Body of pancreas (tissue), 4 donors: ENCODE data around the gene GJA4. TPM values are rescaled to one million over a fixed set of nuclear protein-coding genes. Genes with fewer than 3 reads are reported as not detected.

Source experiments
- ATAC-seq: fragments of 150-250 bp; one replicate; pipeline ENCODE4 v1.9.1; 2016
- DNase-seq, 4 donors: peaks; one replicate each; pipeline ENCODE4 v3.0.0-alpha.2; 2019
- H3K27ac ChIP-seq, 4 donors: fragments of 200-600 bp; sonication (generic); 1 replicate in 3 of 4; 2 replicates in 1 of 4; pipeline versions ENCODE4 v1.5.1 to v1.6.1; 2016 to 2019; ENCODE audit warnings: mild to moderate bottlenecking in 1 of 4, mixed read lengths in 1 of 4, moderate library complexity in 1 of 4
- H3K27me3 ChIP-seq, 2 donors: fragments of 200-600 bp; sonication (generic); one replicate each; pipeline ENCODE4 v1.6.0; 2016; ENCODE audit warnings: mild to moderate bottlenecking in 1 of 2
- H3K36me3 ChIP-seq, 2 donors: fragments of 200-600 bp; sonication (generic); replicated peaks in 1 of 2; 2 replicates each; pipeline ENCODE4 v1.5.1; 2016; ENCODE audit warnings: low read depth in 2 of 2; ENCODE audit not compliant: insufficient read depth in 1 of 2
- H3K4me1 ChIP-seq: fragments of 200-600 bp; sonication (generic); one replicate; pipeline ENCODE4 v1.6.0; 2016
- H3K4me3 ChIP-seq, 2 donors: fragments of 200-600 bp; sonication (generic); 1 replicate in 1 of 2; 2 replicates in 1 of 2; pipeline ENCODE4 v1.5.1; 2016 to 2019
- H3K9me3 ChIP-seq, 3 donors: fragments of 200-600 bp; sonication (generic); 1 replicate in 2 of 3; 2 replicates in 1 of 3; pipeline ENCODE4 v1.5.1; 2016
- CTCF ChIP-seq, 7 experiments: fragments of 450-650 bp in 4 of 7; fragments of 200-600 bp in 3 of 7; sonication (generic) in 3 of 7; IDR thresholded peaks; one replicate each; pipeline ENCODE4 v1.5.1; 2016 to 2019; ENCODE audit warnings: antibody characterized with exemption in 7 of 7
- POLR2A ChIP-seq, 3 donors: fragments of 450-650 bp; IDR thresholded peaks; one replicate each; pipeline ENCODE4 v1.6.1; 2016; ENCODE audit warnings: antibody characterized with exemption in 3 of 3, mild to moderate bottlenecking in 2 of 3
- WGBS, 2 donors: methylation state at CpG; one replicate each; pipeline ENCODE4 v1.1.5; 2017; 5-methylcytosine and 5-hydroxymethylcytosine counted together
- intact Hi-C: fragments of 100-400 bp; cut with DNase I; formaldehyde crosslinking; loops from one replicate; pipeline ENCODE4 v1.15.1; 2023
- total RNA-seq, 2 donors: library from RNA; depleted of rRNA; stranded (reverse); fragments of >200 nt; gene quantifications; one replicate each; pipeline ENCODE4 v1.1.0, GENCODE V29; 2016

The GJA4 gene
- total RNA-seq, 2 donors from 2014 or later = 4.7 to 20.8 TPM

GRCh38 chr1:34794790-34795180, 2.0 kb downstream of the GJA4 start:
- DNase-seq (no peak), ATAC-seq (no peak)
- H3K36me3 ChIP-seq = no peaks in the 10 kb centered on the region
- H3K9me3 ChIP-seq = no peaks in the 10 kb centered on the region
- TF ChIP-seq POLR2A (IDR thresholded peaks at IDR 0.05) (no peak), CTCF (IDR thresholded peaks at IDR 0.05) (no peak)
- intact Hi-C loops = no loop called here
- H3K4me3 ChIP-seq = no peak overlapping the region
- 90 to 95% methylated on average over 11 to 12 of the region's 12 CpGs for WGBS, 2 donors
- no peaks in the 10 kb centered on the region for H3K27me3 ChIP-seq
- H3K27ac ChIP-seq = no peak overlapping the region
- peaks cover 17% of the 10 kb centered on the region for H3K4me1 ChIP-seq

GRCh38 chr1:34795916-34796315, 3.1 kb downstream of the GJA4 start:
- Histone ChIP-seq H3K9me3 (no peaks in the 10 kb centered on the region), H3K27ac (no peak overlapping the region), H3K4me1 (peaks cover 17% of the 10 kb centered on the region), H3K4me3 (no peak overlapping the region), H3K36me3 (no peaks in the 10 kb centered on the region), H3K27me3 (no peaks in the 10 kb centered on the region)
- WGBS, 2 donors = 69% methylated on average over 6 of the region's 6 CpGs
- no peak for TF ChIP-seq CTCF (IDR thresholded peaks at IDR 0.05)
- no peak for TF ChIP-seq POLR2A (IDR thresholded peaks at IDR 0.05)
- intact Hi-C loops = no loop called here
- ATAC-seq (no peak), DNase-seq (no peak)

GRCh38 chr1:34796990-34797389, 4.2 kb downstream of the GJA4 start:
- no peak for TF ChIP-seq POLR2A (IDR thresholded peaks at IDR 0.05)
- no peak for TF ChIP-seq CTCF (IDR thresholded peaks at IDR 0.05)
- Histone ChIP-seq H3K4me3 (no peak overlapping the region), H3K27ac (no peak overlapping the region), H3K27me3 (no peaks in the 10 kb centered on the region), H3K4me1 (peaks cover 17% of the 10 kb centered on the region), H3K36me3 (no peaks in the 10 kb centered on the region), H3K9me3 (no peaks in the 10 kb centered on the region)
- ATAC-seq (no peak), DNase-seq (no peak)
- 79 to 95% methylated on average over 6 of the region's 6 CpGs for WGBS, 2 donors
- intact Hi-C loops = no loop called here

- intact Hi-C loops = no loop called here
- Histone ChIP-seq H3K4me3 (no peak overlapping the region), H3K27me3 (no peaks in the 10 kb centered on the region), H3K36me3 (no peaks in the 10 kb centered on the region), H3K4me1 (peaks cover 6% of the 10 kb centered on the region), H3K9me3 (no peaks in the 10 kb centered on the region), H3K27ac (no peak overlapping the region)
- TF ChIP-seq POLR2A (IDR thresholded peaks at IDR 0.05) (no peak), CTCF (IDR thresholded peaks at IDR 0.05) (no peak)
- DNase-seq (no peak), ATAC-seq (no peak)
- WGBS, 2 donors = 92 to 97% methylated on average over 6 of the region's 6 CpGs
These were observed 7.4 kb downstream of the GJA4 start for GRCh38 chr1:34800214-34800613.

- TF ChIP-seq CTCF (IDR thresholded peaks at IDR 0.05) (no peak), POLR2A (IDR thresholded peaks at IDR 0.05) (no peak)
- Histone ChIP-seq H3K4me1 (peaks cover 6% of the 10 kb centered on the region), H3K27me3 (no peaks in the 10 kb centered on the region), H3K9me3 (no peaks in the 10 kb centered on the region), H3K36me3 (no peaks in the 10 kb centered on the region), H3K4me3 (no peak overlapping the region), H3K27ac (no peak overlapping the region)
- DNase-seq (no peak), ATAC-seq (no peak)
- WGBS, 2 donors = 92% methylated on average over 3 of the region's 3 CpGs
- intact Hi-C loops = no loop called here
These were observed 11.0 kb downstream of the GJA4 start for GRCh38 chr1:34803770-34804169.
